HepG2 (cell line): ENCODE measurements around the gene CDK1. TPM values are rescaled to one million over a fixed set of nuclear protein-coding genes. Genes with fewer than 3 reads are reported as not detected.

Source experiments
- ATAC-seq: fragments of 200-7000 bp; cut with Tn5 transposase; 3 replicates; pipeline ENCODE4 v1.9.1; 2020; ENCODE audit warnings: mild to moderate bottlenecking, moderate library complexity
- BruUV-seq: library from RNA; stranded (reverse); fragments of 400-500 nt; replicated peaks from 2 replicates; lab custom pipeline; 2021; lab: Mats Ljungman, UMichigan
- CTCF ChIA-PET: fragments of 300-600 bp; formaldehyde crosslinking; extraction: SDS; loops from one replicate; lab custom pipeline; 2021; ENCODE audit warnings: low total read pairs, inconsistent platforms, low intra/inter-chr PET ratio; lab: Yijun Ruan, JAX
- POLR2A ChIA-PET: fragments of 350-600 bp; sonication (Branson Sonifier 250); formaldehyde crosslinking; loops from one replicate; lab custom pipeline; 2020; ENCODE audit warnings: antibody characterized with exemption, inconsistent platforms; lab: Yijun Ruan, JAX
- DNase-seq: peaks from one replicate; pipeline ENCODE4 v3.0.0-alpha.2; 2015; ENCODE audit warnings: low spot score
- FAIRE-seq: peaks from 3 replicates; lab custom pipeline; 2011; peaks lifted over from hg19 to GRCh38; lab: Jason Lieb, UNC
- H2AFZ ChIP-seq: one replicate; pipeline ENCODE4 v1.6.1; 2011; ENCODE audit warnings: low read length, inconsistent platforms
- H3K27ac ChIP-seq: fragments of 300-600 bp; 3 replicates; pipeline ENCODE4 v1.8.0; 2011; ENCODE audit warnings: mixed run types, mild to moderate bottlenecking, mixed read lengths, low read length, inconsistent platforms; ENCODE audit not compliant: insufficient read depth; ENCODE audit errors: extremely low read length
- H3K27me3 ChIP-seq, 2 experiments: fragments of 200-600 bp in 1 of 2; 2 replicates in 1 of 2; 3 replicates in 1 of 2; pipeline versions ENCODE4 v1.6.0 to v1.8.0; 2011; ENCODE audit warnings: low read length in 2 of 2, mild to moderate bottlenecking in 2 of 2, moderate library complexity in 2 of 2, inconsistent platforms in 1 of 2; ENCODE audit not compliant: insufficient read depth in 2 of 2, control insufficient read depth in 1 of 2
- H3K36me3 ChIP-seq, 2 experiments: fragments of 200-600 bp in 1 of 2; replicated peaks in 1 of 2; 2 replicates in 1 of 2; 3 replicates in 1 of 2; pipeline versions ENCODE4 v1.5.1 to v1.8.0; 2011; ENCODE audit warnings: low read length in 2 of 2, inconsistent platforms in 1 of 2; ENCODE audit not compliant: insufficient read depth in 2 of 2, control insufficient read depth in 1 of 2
- H3K4me1 ChIP-seq: 2 replicates; pipeline ENCODE4 v1.5.1; 2012; ENCODE audit warnings: low read length, inconsistent platforms; ENCODE audit not compliant: insufficient read depth
- H3K4me2 ChIP-seq: 2 replicates; pipeline ENCODE4 v1.6.0; 2011; ENCODE audit warnings: low read depth, low read length, inconsistent platforms
- H3K4me3 ChIP-seq, 3 experiments: fragments of 200-600 bp in 1 of 3; sonication (generic), shearing (Covaris generic) in 1 of 3; replicated peaks in 1 of 3; 2 replicates each; pipeline ENCODE4 v1.5.1; 2011 to 2016; ENCODE audit warnings: low read length in 3 of 3, inconsistent platforms in 2 of 3, low read depth in 2 of 3, mild to moderate bottlenecking in 2 of 3, control low read depth in 1 of 3, mixed read lengths in 1 of 3; ENCODE audit not compliant: insufficient read depth in 1 of 3
- H3K79me2 ChIP-seq: one replicate; pipeline ENCODE4 v1.6.1; 2011; ENCODE audit warnings: low read length, inconsistent platforms; ENCODE audit not compliant: insufficient read depth
- H3K9ac ChIP-seq: 2 replicates; pipeline ENCODE4 v1.6.0; 2011; ENCODE audit warnings: mild to moderate bottlenecking, low read depth, low read length, inconsistent platforms; ENCODE audit not compliant: insufficient read depth
- H3K9me3 ChIP-seq: 2 replicates; pipeline ENCODE4 v1.5.1; 2012; ENCODE audit warnings: mild to moderate bottlenecking, low read length
- H4K20me1 ChIP-seq: 2 replicates; pipeline ENCODE4 v1.6.0; 2011; ENCODE audit warnings: inconsistent platforms, mild to moderate bottlenecking, low read length, moderate library complexity; ENCODE audit not compliant: insufficient read depth
- KDM5A ChIP-seq: fragments of 200-600 bp; sonication (generic); IDR thresholded peaks from 2 replicates; pipeline ENCODE4 v1.7.0; 2018; ENCODE audit warnings: antibody characterized with exemption, mild to moderate bottlenecking, low read length, borderline replicate concordance
- ONECUT2 ChIP-seq: sonication (generic); formaldehyde crosslinking; IDR thresholded peaks from 2 replicates; pipeline ENCODE4 v1.4.0; 2020; ENCODE audit warnings: missing genetic modification reagents
- SOX13 ChIP-seq, 3 experiments: fragments of 450-650 bp in 1 of 3; sonication (generic) in 1 of 3; formaldehyde crosslinking in 1 of 3; IDR thresholded peaks in 2 of 3; conservative IDR thresholded peaks in 1 of 3; 2 replicates each; pipeline versions ENCODE4 v1.5.0 to v1.6.1; 2016 to 2020; ENCODE audit warnings: antibody characterized with exemption in 1 of 3, mild to moderate bottlenecking in 1 of 3, missing compliant biosample characterization in 1 of 3, missing genetic modification reagents in 1 of 3, moderate library complexity in 1 of 3
- ZNF589 ChIP-seq: sonication (generic); formaldehyde crosslinking; conservative IDR thresholded peaks from 2 replicates; pipeline ENCODE4 v1.8.0; 2022; ENCODE audit warnings: mild to moderate bottlenecking, moderate library complexity, missing genetic modification reagents
- ZNF652 ChIP-seq: IDR thresholded peaks from 2 replicates; pipeline ENCODE4 v1.6.1; 2016; ENCODE audit warnings: low read depth, borderline replicate concordance
- ZNF670 ChIP-seq: sonication (generic); formaldehyde crosslinking; IDR thresholded peaks from 2 replicates; pipeline ENCODE4 v1.8.0; 2022; ENCODE audit warnings: mild to moderate bottlenecking, missing genetic modification reagents, borderline replicate concordance
- WGBS: methylation state at CpG from one replicate; pipeline ENCODE4 v1.1.6; 2017; ENCODE audit warnings: low lambda C conversion rate; 5-methylcytosine and 5-hydroxymethylcytosine counted together
- in situ Hi-C: cut with HindIII; loops from 2 replicates; pipeline ENCODE4 v1.10.0; 2017; ENCODE audit warnings: low pct_unique_long_range_greater_than_20kb; ENCODE audit not compliant: extremely low pct_ligation_motif_present
- intact Hi-C: fragments of 100-400 bp; cut with micrococcal nuclease; formaldehyde crosslinking; loops from one replicate; pipeline ENCODE4 v1.10.0; 2022; ENCODE audit not compliant: unreplicated experiment
- polyA plus RNA-seq, 8 experiments: library from polyadenylated mRNA; depleted of rRNA in 3 of 8; stranded (reverse) in 7 of 8; unstranded in 1 of 8; fragments of >200 nt; fragmentation: Illumina TruSeq in 4 of 8; extraction: Trizol in 4 of 8; gene quantifications; 2 replicates each; pipeline versions ENCODE4 v1.2.1 to v1.2.3, GENCODE V29; 2011 to 2016; ENCODE audit warnings: low read depth in 4 of 8, missing spikeins in 1 of 8, mixed read lengths in 1 of 8; ENCODE audit not compliant: insufficient read depth in 1 of 8
- total RNA-seq, 5 experiments: library from RNA; depleted of rRNA; stranded (reverse); fragments of >200 nt; fragmentation: Illumina TruSeq; extraction: Trizol; gene quantifications; 2 replicates each; pipeline ENCODE4 v1.2.3, GENCODE V29; 2016; ENCODE audit warnings: low read depth in 1 of 5
- TF ChIP-seq, protein P1 (sequence below): sonication (generic); formaldehyde crosslinking; IDR thresholded peaks from 2 replicates; pipeline ENCODE4 v1.5.1; 2020; ENCODE audit warnings: missing genetic modification reagents, mild to moderate bottlenecking, borderline replicate concordance

Gene CDK1
- total and polyA plus RNA-seq, 2 of the 13 experiments (the other 11 are each of a cell fraction or from before 2014, with no cell fraction given): 42.6 to 132 TPM

DNA sequence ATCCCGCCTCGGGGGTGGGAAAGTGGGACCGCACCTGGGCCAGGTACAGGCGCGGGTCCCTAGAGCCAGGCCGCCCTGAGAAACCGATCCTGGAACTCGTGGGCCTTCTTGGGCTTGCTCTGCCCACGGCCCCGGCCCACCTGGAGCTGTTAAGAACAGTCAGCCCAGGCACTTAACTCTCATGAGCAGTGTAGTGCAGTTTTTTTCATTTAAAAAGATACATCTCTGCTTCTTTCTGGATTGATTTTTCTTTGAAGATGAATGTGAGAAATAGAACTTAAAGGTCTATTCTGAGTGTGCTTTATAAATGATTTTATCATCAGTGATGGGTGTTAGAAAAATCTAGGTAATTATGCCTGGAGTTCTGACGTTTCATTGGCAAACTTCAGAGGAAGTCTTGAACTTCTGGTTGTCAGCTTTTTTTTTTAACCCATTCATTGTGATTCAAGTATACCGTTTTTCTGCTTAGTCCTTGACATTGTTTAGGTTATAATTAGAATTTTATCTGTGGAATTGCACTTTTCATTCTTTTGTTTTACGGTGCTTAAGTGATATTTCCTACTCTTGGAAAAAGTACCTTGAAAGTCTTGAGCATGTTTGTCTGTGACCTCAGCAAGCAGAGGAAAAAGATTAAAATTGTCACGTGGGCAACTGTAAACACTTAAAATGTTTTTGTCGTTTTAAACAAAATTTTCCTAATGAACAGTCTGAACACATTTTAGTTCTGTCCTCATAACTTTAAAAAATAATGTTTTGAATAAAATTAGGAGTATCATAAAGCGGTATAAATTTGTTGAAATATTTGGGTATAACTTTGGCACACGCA, 906 bp downstream of the CDK1 start:
- CTCF ChIA-PET: no interaction called here
- Histone ChIP-seq H4K20me1 (no peaks in the 10 kb centered on the region; the same call in none of the 2 replicates), H3K4me2 (peak overlapping the region; percentile 75), H3K4me1 (peaks cover 32% of the 10 kb centered on the region), H3K4me3 (peak overlapping the region; percentile 85 to 99 (median 87)), H3K9me3 (no peaks in the 10 kb centered on the region), H3K79me2 (peaks cover 59% of the 10 kb centered on the region), H3K36me3 (peaks cover 0 to 3% of the 10 kb centered on the region in 2 experiments; a peak in 2 of 5 replicates), H3K9ac (peak overlapping the region; percentile 88), H3K27me3 (no peaks in the 10 kb centered on the region), H2AFZ (no peak overlapping the region), H3K27ac (peak overlapping the region; percentile 87)
- 1% methylated on average over 7 of the region's 17 CpGs for WGBS
- in situ Hi-C loops (no loop called here), intact Hi-C loops (no loop called here)
- DNase-seq: no peak
- ATAC-seq: peak; percentile 56
- FAIRE-seq: no peak
- BruUV-seq: no TSS peak
- peak; percentile 70 for TF ChIP-seq ZNF652 (CRISPR knock-in tag)
- no peak for TF ChIP-seq ONECUT2 (CRISPR knock-in tag)
- TF ChIP-seq ZNF589 (CRISPR knock-in tag): no peak
- peak; percentile 4; the same call in 1 of the 2 replicates for TF ChIP-seq KDM5A
- TF ChIP-seq, protein P1, sequence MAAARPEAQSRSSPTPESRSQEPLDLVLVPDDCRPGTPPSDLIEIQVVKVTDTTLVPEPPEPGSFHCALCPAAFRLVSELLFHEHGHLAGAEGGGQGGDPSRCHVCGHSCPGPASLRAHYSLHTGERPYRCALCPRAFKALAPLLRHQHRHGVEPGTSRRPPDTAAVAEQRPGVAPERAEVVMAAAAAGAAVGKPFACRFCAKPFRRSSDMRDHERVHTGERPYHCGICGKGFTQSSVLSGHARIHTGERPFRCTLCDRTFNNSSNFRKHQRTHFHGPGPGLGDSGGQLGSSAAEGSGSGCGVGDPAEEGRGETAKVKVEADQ (CRISPR knock-in tag): 0 out of 2 replicates have a peak, but pooled peaks have one; percentile 4
- POLR2A ChIA-PET: no interaction called here

DNA sequence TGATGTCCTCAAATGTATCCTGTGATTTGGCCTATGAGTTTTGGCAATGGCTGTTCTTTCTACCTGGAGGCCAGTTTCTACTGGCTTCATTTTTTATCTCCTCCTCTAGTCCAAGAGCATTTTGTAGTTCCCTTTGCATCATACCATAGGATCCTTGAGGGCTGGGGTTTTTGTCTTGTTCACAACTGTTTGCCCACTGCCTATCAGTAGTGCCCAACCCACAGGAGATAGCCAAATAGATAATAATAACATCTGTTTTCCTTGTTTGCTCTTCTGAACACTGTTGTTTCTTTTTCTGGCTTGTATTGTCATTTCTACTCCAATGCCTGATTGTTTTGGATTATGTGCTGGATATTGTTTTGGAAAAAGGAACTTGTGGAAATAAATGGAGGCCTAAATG, 3.4 kb downstream of the CDK1 start:
- Histone ChIP-seq H3K4me2 (peak overlapping the region; percentile 66), H3K9me3 (no peaks in the 10 kb centered on the region), H3K4me1 (peaks cover 46% of the 10 kb centered on the region), H3K36me3 (peaks cover 0 to 10% of the 10 kb centered on the region in 2 experiments; a peak in 3 of 5 replicates), H3K4me3 (peak overlapping the region; percentile 3 to 99 (median 13); a peak in 3 of 6 replicates), H3K9ac (peak overlapping the region; percentile 23; the same call in 1 of the 2 replicates), H2AFZ (peak overlapping the region; percentile 67), H3K27ac (no peak overlapping the region), H3K79me2 (peaks cover 80% of the 10 kb centered on the region), H3K27me3 (no peaks in the 10 kb centered on the region), H4K20me1 (no peaks in the 10 kb centered on the region; the same call in none of the 2 replicates)
- BruUV-seq: no TSS peak
- ATAC-seq (no peak), FAIRE-seq (no peak), DNase-seq (no peak)
- TF ChIP-seq ZNF670 (CRISPR knock-in tag): no peak
- TF ChIP-seq SOX13 (IDR thresholded peaks at IDR 0.05): no peak
- TF ChIP-seq SOX13 (CRISPR knock-in tag; conservative IDR thresholded peaks at IDR 0.05 in 1 of 2, IDR thresholded peaks at IDR 0.05 in 1 of 2): peak in 1 of 2 experiments; percentile 59; a peak in 1 of 4 replicates
- in situ Hi-C loops (no loop called here), intact Hi-C loops (no loop called here)
- ChIA-PET CTCF (no interaction called here), POLR2A (no interaction called here)
